Measurements from ENCODE around the gene STX1A. TPM values are rescaled to one million over a fixed set of nuclear protein-coding genes. Genes with fewer than 3 reads are reported as not detected.
"Not testable (repeated sequence)": the region's sequence is repeated elsewhere in the genome, so short reads cannot be mapped to it uniquely, and the experiment has no call there.

Gene STX1A
- total RNA-seq, 1 experiment from 2014 or later: 24.2 TPM

DNA sequence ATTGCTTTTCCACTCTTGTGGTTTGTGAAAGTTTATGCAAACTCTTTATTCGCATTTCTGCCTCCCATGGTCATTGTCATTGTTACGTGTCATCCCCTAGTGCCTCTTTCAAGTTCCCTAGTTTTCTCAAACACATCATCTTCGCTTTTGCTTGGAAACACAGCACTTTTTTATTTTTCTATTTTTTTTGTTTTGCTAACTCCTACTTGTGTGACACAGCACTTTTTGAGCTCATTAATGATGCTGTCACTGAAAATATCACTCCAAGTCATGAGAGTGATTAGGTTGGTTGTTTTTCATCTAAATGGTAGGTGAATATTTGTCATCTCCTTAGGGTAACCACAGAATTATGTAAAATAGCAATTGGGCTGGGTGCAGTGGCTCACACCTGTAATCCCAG, 8.5 kb upstream of the STX1A start:
- DNase-seq (ENCODE audit: unreplicated experiment): no peak
- CTCF ChIA-PET: interaction anchor here (0.6 to 10.0 kb wide), 5 partner anchors 117 to 648 kb away, joined by 3 to 67 read pairs (median 5); no protein-coding TSS in a partner anchor
- H3K36me3 Mint-ChIP-seq (ENCODE audit: insufficient read depth, unreplicated experiment): peaks cover 11% of the 10 kb centered on the region
- no peaks in the 10 kb centered on the region for H3K9me3 Mint-ChIP-seq (ENCODE audit: unreplicated experiment)
- intact Hi-C loops (cut with micrococcal nuclease): loop anchor here (5.0 kb wide), 1 partner anchor 61 kb away; the partner anchor contains the start of gene VPS37D
- H3K27me3 Mint-ChIP-seq (ENCODE audit: insufficient read depth, unreplicated experiment): no peaks in the 10 kb centered on the region
- POLR2A ChIA-PET: no interaction called here
- H3K27ac Mint-ChIP-seq (ENCODE audit: low read depth, unreplicated experiment): no peak overlapping the region
- BruUV-seq (replicated peaks): no TSS peak
- H3K4me1 Mint-ChIP-seq (ENCODE audit: insufficient read depth, unreplicated experiment): peaks cover 5% of the 10 kb centered on the region
- TF ChIP-seq, protein P1, sequence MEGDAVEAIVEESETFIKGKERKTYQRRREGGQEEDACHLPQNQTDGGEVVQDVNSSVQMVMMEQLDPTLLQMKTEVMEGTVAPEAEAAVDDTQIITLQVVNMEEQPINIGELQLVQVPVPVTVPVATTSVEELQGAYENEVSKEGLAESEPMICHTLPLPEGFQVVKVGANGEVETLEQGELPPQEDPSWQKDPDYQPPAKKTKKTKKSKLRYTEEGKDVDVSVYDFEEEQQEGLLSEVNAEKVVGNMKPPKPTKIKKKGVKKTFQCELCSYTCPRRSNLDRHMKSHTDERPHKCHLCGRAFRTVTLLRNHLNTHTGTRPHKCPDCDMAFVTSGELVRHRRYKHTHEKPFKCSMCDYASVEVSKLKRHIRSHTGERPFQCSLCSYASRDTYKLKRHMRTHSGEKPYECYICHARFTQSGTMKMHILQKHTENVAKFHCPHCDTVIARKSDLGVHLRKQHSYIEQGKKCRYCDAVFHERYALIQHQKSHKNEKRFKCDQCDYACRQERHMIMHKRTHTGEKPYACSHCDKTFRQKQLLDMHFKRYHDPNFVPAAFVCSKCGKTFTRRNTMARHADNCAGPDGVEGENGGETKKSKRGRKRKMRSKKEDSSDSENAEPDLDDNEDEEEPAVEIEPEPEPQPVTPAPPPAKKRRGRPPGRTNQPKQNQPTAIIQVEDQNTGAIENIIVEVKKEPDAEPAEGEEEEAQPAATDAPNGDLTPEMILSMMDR (IDR thresholded peaks at IDR 0.05; ENCODE audit: unreplicated experiment): no peak
- no peak overlapping the region for H3K4me3 Mint-ChIP-seq (ENCODE audit: unreplicated experiment)

DNA sequence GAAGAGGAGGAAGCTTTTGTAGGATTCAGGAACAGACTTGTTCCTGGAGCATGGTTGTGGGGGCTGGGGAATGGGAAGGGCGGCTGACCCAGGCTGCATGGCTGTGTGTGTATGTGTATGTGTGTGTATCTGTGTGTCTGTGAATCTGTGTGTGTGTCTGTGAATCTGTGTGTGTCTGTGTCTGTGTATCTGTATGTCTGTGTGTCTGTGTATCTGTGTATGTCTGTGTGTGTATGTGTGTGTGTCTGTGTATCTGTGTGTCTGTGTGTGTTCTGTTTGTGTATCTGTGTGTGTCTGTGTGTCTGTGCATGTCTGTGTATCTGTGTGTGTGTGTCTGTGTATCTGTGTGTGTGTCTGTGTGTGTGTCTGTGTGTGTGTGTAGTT, 6.6 kb upstream of the STX1A start:
- ChIA-PET CTCF (interaction anchor here (0.5 to 3.8 kb wide), 19 partner anchors 9 to 783 kb away, joined by 3 to 65 read pairs (median 5); no protein-coding TSS in a partner anchor), POLR2A (interaction anchor here (0.5 to 2.1 kb wide), 11 partner anchors 9 to 205 kb away, joined by 3 to 13 read pairs (median 4); partner anchors contain the start of gene BAZ1B)
- Mint-ChIP-seq H3K4me3 (ENCODE audit: unreplicated experiment) (no peak overlapping the region), H3K27me3 (ENCODE audit: insufficient read depth, unreplicated experiment) (no peaks in the 10 kb centered on the region), H3K9me3 (ENCODE audit: unreplicated experiment) (no peaks in the 10 kb centered on the region), H3K36me3 (ENCODE audit: insufficient read depth, unreplicated experiment) (peaks cover 5% of the 10 kb centered on the region), H3K4me1 (ENCODE audit: insufficient read depth, unreplicated experiment) (peaks cover 9% of the 10 kb centered on the region), H3K27ac (ENCODE audit: low read depth, unreplicated experiment) (no peak overlapping the region)
- intact Hi-C loops (cut with micrococcal nuclease): loop anchor here (5.0 kb wide), 1 partner anchor 59 kb away; the partner anchor contains the start of gene VPS37D
- BruUV-seq (replicated peaks): no TSS peak
- DNase-seq (ENCODE audit: unreplicated experiment): no peak
- TF ChIP-seq, protein P1 (IDR thresholded peaks at IDR 0.05; ENCODE audit: unreplicated experiment): no peak

DNA sequence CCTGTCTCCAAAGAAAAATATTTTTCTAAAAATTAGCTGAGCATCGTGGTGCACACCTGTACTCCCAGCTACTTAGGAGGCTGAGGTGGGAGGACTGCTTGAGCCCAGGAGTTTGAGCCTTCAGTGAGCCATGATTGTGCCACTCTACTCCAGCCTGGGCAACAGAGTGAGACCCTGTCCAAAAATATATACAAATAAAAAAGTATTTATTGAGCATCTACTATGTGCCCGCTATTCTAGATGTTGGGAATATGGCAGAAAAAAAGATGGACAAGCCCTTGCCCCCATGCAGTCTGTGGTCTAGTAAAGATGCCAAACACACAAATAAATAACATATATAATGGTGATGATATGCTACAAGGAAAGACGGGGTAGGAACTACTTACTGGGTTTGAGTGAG, 4.3 kb upstream of the STX1A start:
- TF ChIP-seq, protein P1 (IDR thresholded peaks at IDR 0.05; ENCODE audit: unreplicated experiment): no peak
- peaks cover 16% of the 10 kb centered on the region for H3K4me1 Mint-ChIP-seq (ENCODE audit: insufficient read depth, unreplicated experiment)
- H3K9me3 Mint-ChIP-seq (ENCODE audit: unreplicated experiment): no peaks in the 10 kb centered on the region
- peaks cover 5% of the 10 kb centered on the region for H3K36me3 Mint-ChIP-seq (ENCODE audit: insufficient read depth, unreplicated experiment)
- DNase-seq (ENCODE audit: unreplicated experiment): no peak
- no TSS peak for BruUV-seq (replicated peaks)
- H3K27ac Mint-ChIP-seq (ENCODE audit: low read depth, unreplicated experiment): no peak overlapping the region
- POLR2A ChIA-PET: no interaction called here
- H3K4me3 Mint-ChIP-seq (ENCODE audit: unreplicated experiment): no peak overlapping the region
- intact Hi-C loops (cut with micrococcal nuclease): no loop called here
- CTCF ChIA-PET: interaction anchor here (0.6 to 3.8 kb wide), 5 partner anchors 33 to 679 kb away, joined by 3 to 65 read pairs (median 3); no protein-coding TSS in a partner anchor
- H3K27me3 Mint-ChIP-seq (ENCODE audit: insufficient read depth, unreplicated experiment): no peaks in the 10 kb centered on the region

DNA sequence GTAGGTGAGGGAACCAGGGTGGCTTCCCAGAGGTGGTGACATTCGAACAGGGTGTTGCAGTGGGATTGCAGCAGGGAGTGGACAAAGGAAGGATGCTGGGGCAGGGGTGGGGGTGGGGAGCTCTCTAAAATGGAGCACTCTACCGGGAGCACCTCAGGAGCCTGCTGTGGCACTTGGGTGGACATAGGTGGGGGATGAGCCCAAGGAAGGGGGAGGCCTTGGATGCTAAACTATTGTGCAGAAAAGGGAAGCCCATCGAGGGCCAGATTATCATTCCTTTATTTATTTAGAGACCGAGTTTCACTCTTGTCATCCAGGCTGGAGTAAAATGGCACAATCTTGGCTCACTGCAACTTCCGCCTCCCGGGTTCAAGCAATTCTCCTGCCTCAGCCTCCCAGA, 3.3 kb upstream of the STX1A start:
- H3K9me3 Mint-ChIP-seq (ENCODE audit: unreplicated experiment): no peaks in the 10 kb centered on the region
- no peak for DNase-seq (ENCODE audit: unreplicated experiment)
- peaks cover 10% of the 10 kb centered on the region for H3K36me3 Mint-ChIP-seq (ENCODE audit: insufficient read depth, unreplicated experiment)
- ChIA-PET POLR2A (no interaction called here), CTCF (interaction anchor here (0.6 to 2.1 kb wide), 2 partner anchors 16 to 116 kb away, joined by 3 to 10 read pairs; no protein-coding TSS in a partner anchor)
- TF ChIP-seq, protein P1 (IDR thresholded peaks at IDR 0.05; ENCODE audit: unreplicated experiment): no peak
- intact Hi-C loops (cut with micrococcal nuclease): no loop called here
- no TSS peak for BruUV-seq (replicated peaks)
- no peak overlapping the region for H3K4me3 Mint-ChIP-seq (ENCODE audit: unreplicated experiment)
- H3K27me3 Mint-ChIP-seq (ENCODE audit: insufficient read depth, unreplicated experiment): no peaks in the 10 kb centered on the region
- peaks cover 22% of the 10 kb centered on the region for H3K4me1 Mint-ChIP-seq (ENCODE audit: insufficient read depth, unreplicated experiment)
- H3K27ac Mint-ChIP-seq (ENCODE audit: low read depth, unreplicated experiment): no peak overlapping the region

DNA sequence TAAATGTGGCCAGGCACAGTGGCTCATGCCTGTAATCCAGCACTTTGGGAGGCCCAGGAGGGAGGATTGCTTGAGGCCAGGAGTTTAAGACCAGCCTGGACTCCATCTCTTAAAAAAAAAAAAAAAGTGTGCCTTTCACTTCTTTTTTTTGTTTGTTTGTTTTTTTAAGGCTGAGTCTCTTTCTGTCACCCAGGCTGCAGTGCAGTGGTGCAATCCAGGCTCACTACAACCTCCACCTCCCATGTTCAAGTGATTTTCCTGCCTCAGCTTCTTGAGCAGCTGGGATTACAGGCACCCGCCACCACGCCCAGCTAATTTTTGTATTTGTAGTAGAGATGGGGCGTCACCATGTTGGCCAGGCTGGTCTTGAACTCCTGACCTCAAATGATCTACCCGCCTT, 2.7 kb upstream of the STX1A start:
- H3K27ac Mint-ChIP-seq (ENCODE audit: low read depth, unreplicated experiment); intact Hi-C loops (cut with micrococcal nuclease); H3K9me3 Mint-ChIP-seq (ENCODE audit: unreplicated experiment); BruUV-seq (replicated peaks); H3K27me3 Mint-ChIP-seq (ENCODE audit: insufficient read depth, unreplicated experiment); H3K36me3 Mint-ChIP-seq (ENCODE audit: insufficient read depth, unreplicated experiment); H3K4me3 Mint-ChIP-seq (ENCODE audit: unreplicated experiment): not testable (repeated sequence)
- POLR2A ChIA-PET: interaction anchor here (0.7 kb wide), 1 partner anchor 200 kb away, joined by 5 read pairs; the partner anchor contains the start of gene BAZ1B
- H3K4me1 Mint-ChIP-seq (ENCODE audit: insufficient read depth, unreplicated experiment): peaks cover 26% of the 10 kb centered on the region
- CTCF ChIA-PET: interaction anchor here (0.6 to 2.1 kb wide), 4 partner anchors 9 to 115 kb away, joined by 3 to 10 read pairs (median 4); partner anchors contain the start of genes ABHD11 and VPS37D
- DNase-seq (ENCODE audit: unreplicated experiment): peak; percentile 50

Measured in MCF 10A (cell line).